ENCODE results near the gene ADAMTS15.

Gene ADAMTS15

GRCh38 chr11:130421697-130422096 lies 26.7 kb upstream of the ADAMTS15 start:
- ChIA-PET POLR2A (ENCODE audit: low non-redundant PET) (no interaction called here), CTCF (no interaction called here)
- H3K27ac ChIP-seq: no peak overlapping the region
- no peak for DNase-seq (ENCODE audit: low spot score)
- no peak for TF ChIP-seq CTCF (conservative IDR thresholded peaks at IDR 0.05; ENCODE audit: low read depth)

GRCh38 chr11:130422251-130422995 lies 26.0 kb upstream of the ADAMTS15 start:
- DNase-seq (ENCODE audit: low spot score): no peak
- CTCF ChIA-PET: no interaction called here
- H3K27ac ChIP-seq: no peak overlapping the region
- no peak for TF ChIP-seq CTCF (conservative IDR thresholded peaks at IDR 0.05; ENCODE audit: low read depth)
- POLR2A ChIA-PET (ENCODE audit: low non-redundant PET): no interaction called here

GRCh38 chr11:130423541-130424142 lies 24.8 kb upstream of the ADAMTS15 start:
- ChIA-PET POLR2A (ENCODE audit: low non-redundant PET) (no interaction called here), CTCF (no interaction called here)
- DNase-seq (ENCODE audit: low spot score): no peak
- no peak for TF ChIP-seq CTCF (conservative IDR thresholded peaks at IDR 0.05; ENCODE audit: low read depth)
- no peak overlapping the region for H3K27ac ChIP-seq

GRCh38 chr11:130424613-130425140 lies 23.8 kb upstream of the ADAMTS15 start:
- POLR2A ChIA-PET (ENCODE audit: low non-redundant PET): interaction anchor here (0.9 kb wide), 1 partner anchor 492 kb away, joined by 6 read pairs; the partner anchor contains the start of gene SNX19
- CTCF ChIA-PET: interaction anchor here (1.1 kb wide), 1 partner anchor 10 kb away, joined by 5 read pairs; no protein-coding TSS in a partner anchor
- TF ChIP-seq CTCF (conservative IDR thresholded peaks at IDR 0.05; ENCODE audit: low read depth): no peak
- DNase-seq (ENCODE audit: low spot score): no peak
- H3K27ac ChIP-seq: no peak overlapping the region

- H3K27ac ChIP-seq: no peak overlapping the region
- TF ChIP-seq CTCF (conservative IDR thresholded peaks at IDR 0.05; ENCODE audit: low read depth): no peak
- POLR2A ChIA-PET (ENCODE audit: low non-redundant PET): interaction anchor here (0.9 kb wide), 1 partner anchor 491 kb away, joined by 6 read pairs; the partner anchor contains the start of gene SNX19
- DNase-seq (ENCODE audit: low spot score): no peak
- CTCF ChIA-PET: interaction anchor here (1.1 kb wide), 1 partner anchor 10 kb away, joined by 5 read pairs; no protein-coding TSS in a partner anchor
Measured at GRCh38 chr11:130425156-130425555, 23.3 kb upstream of the ADAMTS15 start.

- TF ChIP-seq CTCF (conservative IDR thresholded peaks at IDR 0.05; ENCODE audit: low read depth): no peak
- no peak for DNase-seq (ENCODE audit: low spot score)
- CTCF ChIA-PET: interaction anchor here (0.5 to 1.1 kb wide), 5 partner anchors 34 to 429 kb away, joined by 3 to 4 read pairs (median 3); no protein-coding TSS in a partner anchor
- no peak overlapping the region for H3K27ac ChIP-seq
- POLR2A ChIA-PET (ENCODE audit: low non-redundant PET): no interaction called here
Measured at GRCh38 chr11:130426223-130426836, 22.1 kb upstream of the ADAMTS15 start.
